HG02642 (cell line): ENCODE results near the gene APCDD1.
"Not testable (repeated sequence)": the region's sequence is repeated elsewhere in the genome, so short reads cannot be mapped to it uniquely, and the experiment has no call there.

Experiments
- ATAC-seq: cut with Tn5 transposase; IDR thresholded peaks from one replicate; pipeline ENCODE4 v1.9.1; 2021; ENCODE audit warnings: mild to moderate bottlenecking; ENCODE audit not compliant: unreplicated experiment, poor library complexity

APCDD1 gene

GRCh38 chr18:10522574-10522973 lies 68.1 kb downstream of the APCDD1 start:
- ATAC-seq, result no peak

- ATAC-seq, result no peak
Measured at GRCh38 chr18:10523544-10523943, 69.1 kb downstream of the APCDD1 start.

- no peak for ATAC-seq
Measured at GRCh38 chr18:10524507-10525370, 70.3 kb downstream of the APCDD1 start.

- no peak for ATAC-seq
Measured at GRCh38 chr18:10525371-10525691, 70.9 kb downstream of the APCDD1 start.

GRCh38 chr18:10525697-10526560 lies 71.5 kb downstream of the APCDD1 start, which contains the start of gene NAPG:
NAPG (plus strand) TSS chr18:10526027; CDS start chr18:10526103, 76 bp downstream.
- ATAC-seq, result peak; percentile 88

- ATAC-seq, result peak; percentile 4
Measured at GRCh38 chr18:10526561-10526949, 72.1 kb downstream of the APCDD1 start.

GRCh38 chr18:10528439-10528838 lies 74.0 kb downstream of the APCDD1 start:
- ATAC-seq, result no peak

- ATAC-seq, result no peak
Measured at GRCh38 chr18:10530002-10530401, 75.6 kb downstream of the APCDD1 start.

GRCh38 chr18:10530852-10531251 lies 76.4 kb downstream of the APCDD1 start:
- no peak for ATAC-seq

- ATAC-seq, result no peak
Measured at GRCh38 chr18:10533111-10533510, 78.7 kb downstream of the APCDD1 start.

GRCh38 chr18:10536280-10536679 lies 81.8 kb downstream of the APCDD1 start:
- ATAC-seq, result no peak

GRCh38 chr18:10537765-10538164 lies 83.3 kb downstream of the APCDD1 start:
- ATAC-seq, result no peak

GRCh38 chr18:10539124-10539523 lies 84.7 kb downstream of the APCDD1 start:
- not testable (repeated sequence) for ATAC-seq
